Fibroblast of gingiva (primary cell): Measurements from ENCODE around the gene MRPL11.
A peak's percentile ranks its signal among the peaks of the same experiment; 100 is the strongest.
"Not testable (repeated sequence)": the region's sequence is repeated elsewhere in the genome, so short reads cannot be mapped to it uniquely, and the experiment has no call there.

ENCODE experiments used
- DNase-seq: peaks from one replicate; pipeline ENCODE4 v3.0.0-alpha.2; 2011; ENCODE audit warnings: low read depth

MRPL11 gene

DNA sequence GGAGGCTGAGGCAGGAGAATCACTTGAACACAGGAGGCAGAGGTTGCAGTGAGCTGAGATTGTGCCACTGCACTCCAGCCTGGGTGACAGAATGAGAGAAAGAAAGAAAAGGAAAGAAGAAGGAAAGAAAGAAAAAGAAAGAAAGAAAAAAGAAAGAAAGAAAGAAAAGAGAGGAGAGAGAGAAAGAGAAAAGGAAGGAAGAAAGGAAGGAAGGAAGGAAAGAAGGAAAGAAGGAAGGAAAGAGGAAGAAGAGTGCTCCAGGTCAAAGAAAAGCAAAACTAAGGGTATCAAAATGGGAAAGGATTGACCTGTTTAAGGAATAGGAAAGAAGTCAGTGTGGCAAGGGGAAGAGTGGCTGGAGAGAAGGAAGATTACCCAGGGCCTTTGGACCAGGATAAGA lies 7.4 kb downstream of the MRPL11 start:
- DNase-seq, result not testable (repeated sequence)

DNA sequence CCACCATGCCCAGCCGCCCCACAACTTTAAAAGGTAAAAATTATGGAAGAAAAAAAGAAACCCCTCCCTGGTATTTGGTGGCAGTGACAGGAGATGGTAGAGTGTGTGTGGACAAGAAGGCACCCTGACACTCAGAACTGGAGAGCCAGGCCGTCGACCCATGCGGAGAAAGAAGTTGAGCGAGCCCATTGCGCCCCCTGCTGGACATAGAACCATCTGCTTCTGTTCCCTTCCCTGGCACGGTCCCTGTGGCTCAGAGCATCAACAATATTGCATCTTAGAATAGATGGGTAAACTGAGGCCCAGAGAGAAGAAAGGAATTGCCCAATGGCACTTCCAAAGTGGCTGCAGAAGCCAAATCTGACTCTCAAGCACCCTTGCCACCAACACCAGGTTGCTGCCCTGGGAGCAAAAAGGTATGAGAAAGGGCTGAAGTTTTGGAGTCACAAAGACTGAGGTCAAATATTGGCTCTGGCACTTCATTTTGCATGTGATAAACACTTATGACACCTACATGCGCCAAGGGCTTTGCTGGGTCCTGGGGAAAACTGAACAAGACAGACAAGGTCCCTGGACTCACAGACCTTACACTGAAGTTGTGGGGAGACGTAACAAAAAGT lies 8.6 kb downstream of the MRPL11 start:
- DNase-seq, result peak; percentile 63

DNA sequence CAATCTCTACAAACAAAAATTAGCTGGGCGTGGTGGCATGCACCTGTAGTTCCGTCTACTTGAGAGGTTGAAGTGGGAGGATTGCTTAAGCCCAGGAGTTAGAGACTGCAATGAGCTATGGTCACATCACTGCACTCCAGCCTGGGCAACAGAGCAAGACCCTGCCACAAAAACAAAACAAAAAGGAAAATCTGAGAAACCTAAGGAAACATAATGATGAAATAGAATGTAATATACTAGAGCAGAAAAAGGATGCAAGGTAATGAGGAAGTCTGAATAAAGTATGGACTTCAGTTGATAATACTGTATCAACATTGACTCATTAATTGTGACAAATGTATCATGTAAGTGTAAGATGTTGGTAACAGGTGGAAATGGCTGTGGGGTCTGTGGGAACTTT lies 9.7 kb downstream of the MRPL11 start:
- no peak for DNase-seq

DNA sequence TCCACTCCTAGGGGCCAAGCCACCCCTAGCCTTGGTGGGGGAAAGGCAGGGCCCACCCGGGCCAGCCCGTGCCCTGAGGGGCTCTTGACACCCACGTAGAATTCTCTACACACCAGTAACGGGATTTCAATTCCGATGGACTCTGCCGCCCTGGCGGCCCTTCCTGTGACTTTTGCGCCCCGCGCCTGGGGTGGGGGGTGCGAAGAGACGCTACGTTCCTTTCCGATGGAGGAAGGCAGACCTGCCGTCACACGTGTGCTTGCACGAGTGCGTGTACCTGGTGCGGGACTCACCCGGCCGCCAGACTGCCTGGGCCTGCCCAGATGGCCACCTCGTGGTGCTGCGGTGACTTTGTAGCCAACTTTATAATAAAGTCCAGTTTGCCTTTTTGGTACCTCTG lies 12.3 kb downstream of the MRPL11 start:
- DNase-seq, result no peak

DNA sequence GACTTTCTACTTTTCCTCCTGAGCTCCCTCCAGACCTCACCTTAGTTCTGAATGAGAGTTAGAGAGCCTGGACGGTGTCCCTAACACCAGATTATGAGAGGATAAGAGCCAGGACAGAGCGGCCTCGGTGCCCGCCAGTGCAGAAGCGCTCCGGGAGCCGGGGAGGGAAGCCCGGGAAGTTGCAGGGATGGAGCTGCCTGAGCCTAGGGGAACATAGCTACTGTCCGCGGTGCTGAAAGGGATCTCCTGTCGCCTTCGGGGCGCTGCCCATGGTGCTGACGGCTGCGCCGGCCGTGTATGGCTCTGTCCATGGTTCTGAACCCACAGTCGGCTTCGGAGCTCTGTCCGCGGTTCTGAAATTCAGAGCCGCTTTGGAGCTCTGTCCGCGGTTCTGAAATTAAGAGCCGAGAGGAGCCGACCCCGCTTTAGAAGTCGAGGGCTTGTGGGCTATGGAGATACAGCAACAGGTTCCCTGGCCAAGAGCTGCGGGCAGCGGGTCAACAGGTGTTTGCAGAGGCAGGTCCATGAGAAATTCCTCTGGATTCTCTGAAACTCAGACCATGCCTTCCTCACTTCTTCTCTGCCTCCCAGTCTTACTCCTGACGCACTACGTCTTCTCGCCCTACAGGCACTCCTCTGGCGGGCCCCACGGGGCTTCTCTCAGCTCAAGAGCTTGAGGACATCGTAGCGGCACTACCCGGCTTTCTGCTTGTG lies 17.0 kb downstream of the MRPL11 start:
- peak; percentile 79 for DNase-seq

DNA sequence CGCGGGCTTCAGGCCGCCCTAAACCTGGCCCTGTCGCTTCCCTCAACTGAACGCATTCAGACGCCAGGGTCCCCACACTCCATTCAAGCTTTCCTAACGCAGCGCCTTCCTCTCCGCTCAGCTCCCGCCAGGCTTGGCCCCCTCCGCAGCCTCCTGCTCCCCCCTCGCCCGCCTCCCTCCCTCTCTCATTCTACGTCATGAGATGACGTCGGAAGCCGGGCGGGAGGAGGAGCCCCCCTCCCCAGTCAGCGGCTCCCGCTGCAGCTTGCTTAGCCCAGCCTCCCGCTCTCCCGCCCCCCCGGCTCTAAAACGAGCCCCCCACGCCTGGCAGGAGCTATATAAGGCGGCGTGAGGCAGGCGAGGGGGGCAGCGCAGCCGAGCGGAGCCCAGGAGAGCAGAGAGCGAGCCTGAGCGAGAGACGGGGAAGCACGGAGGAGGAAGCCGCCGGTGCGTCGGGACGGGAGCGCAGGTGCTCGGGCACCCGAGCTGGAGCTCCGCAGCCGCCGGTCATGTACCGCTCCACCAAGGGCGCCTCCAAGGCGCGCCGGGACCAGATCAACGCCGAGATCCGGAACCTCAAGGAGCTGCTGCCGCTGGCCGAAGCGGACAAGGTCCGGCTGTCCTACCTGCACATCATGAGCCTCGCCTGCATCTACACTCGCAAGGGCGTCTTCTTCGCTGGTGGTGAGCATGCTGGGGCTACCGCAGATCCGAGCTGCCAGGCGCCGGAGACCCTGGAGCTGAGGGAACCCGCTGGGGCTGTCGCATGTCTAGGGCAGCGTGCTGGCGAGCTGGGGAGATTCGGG lies 17.8 kb downstream of the MRPL11 start, which contains the start of gene NPAS4:
NPAS4 (plus strand) TSS at position 365 of the 806 bp plus-strand sequence; CDS start at position 510, 145 bp downstream.
- no peak for DNase-seq

DNA sequence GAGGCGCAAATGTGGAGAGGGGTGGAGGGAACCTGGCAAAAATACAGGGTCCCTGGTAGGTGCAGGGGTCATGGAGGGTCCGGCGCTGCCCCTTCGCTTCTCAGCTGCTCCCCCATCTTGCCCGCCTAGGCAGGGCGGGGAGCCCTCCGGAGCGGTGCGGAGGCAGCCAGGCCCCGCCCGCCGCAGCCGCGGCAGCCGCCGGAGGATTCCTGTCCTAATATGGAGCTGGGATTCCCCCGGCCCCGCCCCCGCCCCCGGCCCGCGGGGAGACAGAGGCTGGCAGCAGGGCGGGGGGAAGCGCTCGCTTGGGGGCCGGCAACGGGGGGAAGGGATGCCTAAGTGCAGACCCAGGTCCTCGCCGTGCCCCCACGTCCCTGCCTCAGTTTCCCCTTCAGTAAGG lies 18.8 kb downstream of the MRPL11 start:
- no peak for DNase-seq

- no peak for DNase-seq
Observed at GRCh38 chr11:66418986-66419308, 19.7 kb downstream of the MRPL11 start.

GRCh38 chr11:66418168-66418985 lies 20.3 kb downstream of the MRPL11 start:
- DNase-seq, result peak; percentile 95

GRCh38 chr11:66417000-66417399 lies 21.6 kb downstream of the MRPL11 start:
- DNase-seq, result no peak

DNA sequence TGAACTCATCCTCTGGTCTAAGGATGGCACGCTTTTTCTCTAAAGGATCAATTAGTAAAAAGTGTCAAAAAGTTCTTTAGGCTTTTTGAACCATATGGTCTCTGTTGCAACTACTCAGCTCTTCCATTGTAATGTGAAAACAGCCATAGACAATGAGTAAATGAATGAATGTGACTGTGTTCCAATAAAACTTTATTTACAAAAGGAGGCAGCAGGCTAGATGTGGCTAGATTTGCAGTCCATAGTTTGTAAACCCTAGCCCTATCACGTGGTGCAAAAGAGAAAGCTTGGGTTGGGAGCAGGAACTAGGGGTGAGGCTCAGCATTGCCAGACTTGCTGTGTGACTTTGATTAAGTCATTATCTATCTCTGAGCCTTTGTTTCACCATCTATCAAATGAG lies 23.2 kb downstream of the MRPL11 start:
- DNase-seq, result no peak

DNA sequence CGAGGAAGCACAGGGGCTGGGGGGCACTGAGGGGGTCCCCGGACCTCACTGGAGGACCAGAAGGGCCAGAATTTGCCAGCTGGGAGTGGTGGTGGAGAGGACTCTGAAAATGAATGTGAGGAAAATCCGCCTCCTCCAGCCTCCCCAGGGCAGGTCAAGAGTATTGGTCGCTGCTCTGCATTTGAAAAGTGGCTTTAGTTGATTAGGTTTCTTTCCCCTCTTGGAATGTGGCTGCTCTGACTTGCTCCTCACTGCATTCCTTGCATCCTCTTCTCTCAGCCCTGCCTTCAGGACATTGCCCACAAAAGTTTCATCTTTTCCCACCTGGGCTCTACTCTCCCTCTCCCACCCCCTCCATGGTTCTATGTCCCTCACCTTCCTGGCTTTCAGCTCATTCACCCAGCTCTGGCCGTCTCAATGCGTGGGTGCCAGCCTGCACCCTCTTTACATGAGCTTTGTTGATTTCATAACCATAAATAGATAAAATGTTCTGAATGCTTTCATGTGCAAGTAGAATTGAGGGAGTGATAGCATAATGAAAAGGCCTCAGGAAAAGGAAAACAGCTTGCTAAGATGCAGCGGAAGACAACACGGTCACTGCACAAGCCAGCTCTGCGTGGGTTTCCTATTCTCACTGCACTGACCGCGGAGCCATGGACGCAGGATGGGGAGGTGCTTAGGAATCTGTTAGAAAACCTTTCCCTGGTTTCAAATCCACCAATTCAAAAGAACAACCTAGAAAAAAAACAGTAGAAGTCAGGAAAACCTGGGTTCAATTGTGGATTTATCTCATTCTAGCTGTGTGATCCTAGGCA lies 24.3 kb downstream of the MRPL11 start:
- no peak for DNase-seq

DNA sequence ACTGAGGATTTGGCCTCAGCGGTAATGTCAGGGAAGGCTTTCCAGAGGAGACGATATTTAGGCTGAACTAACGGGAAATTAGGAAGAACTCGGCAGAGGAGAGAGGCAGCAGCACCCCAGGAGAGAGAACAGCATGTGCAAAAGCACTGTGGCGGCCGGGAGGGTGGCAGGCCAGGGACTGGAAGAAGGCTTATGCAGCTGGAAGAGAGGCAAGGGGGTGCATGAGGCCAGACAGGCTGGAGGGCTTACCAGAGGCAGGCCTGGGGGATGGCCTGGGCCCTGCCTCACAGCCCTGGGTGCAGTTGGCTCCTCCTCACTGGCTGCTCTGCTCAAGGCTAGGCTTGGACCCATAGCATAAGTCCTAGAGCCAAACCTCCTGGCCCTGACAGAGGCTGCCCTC lies 25.5 kb downstream of the MRPL11 start:
- no peak for DNase-seq

GRCh38 chr11:66412110-66412509 lies 26.5 kb downstream of the MRPL11 start:
- DNase-seq, result no peak

- no peak for DNase-seq
Observed at GRCh38 chr11:66411323-66411722, 27.3 kb downstream of the MRPL11 start.

GRCh38 chr11:66410191-66410590 lies 28.5 kb downstream of the MRPL11 start:
- DNase-seq, result no peak

DNA sequence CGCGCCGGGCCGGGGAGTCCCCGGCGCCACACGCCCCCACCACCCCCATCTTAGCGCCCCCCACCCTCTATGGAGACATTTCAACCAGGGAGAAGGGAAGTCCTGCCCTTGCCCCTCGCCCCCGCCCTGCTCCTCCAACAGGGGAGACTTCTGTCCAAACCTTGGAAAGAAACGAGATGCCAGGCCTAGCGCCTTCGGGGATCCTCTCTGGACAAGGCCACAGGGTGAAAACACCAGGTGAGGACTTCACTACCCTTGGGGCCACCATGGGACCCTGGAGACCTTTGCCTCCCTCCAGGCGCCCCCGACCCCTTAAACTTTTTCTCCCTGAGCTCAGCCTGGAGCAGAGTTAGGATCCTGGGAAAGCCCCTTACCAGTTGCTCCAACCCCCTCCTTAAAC lies 29.4 kb downstream of the MRPL11 start:
- no peak for DNase-seq

DNA sequence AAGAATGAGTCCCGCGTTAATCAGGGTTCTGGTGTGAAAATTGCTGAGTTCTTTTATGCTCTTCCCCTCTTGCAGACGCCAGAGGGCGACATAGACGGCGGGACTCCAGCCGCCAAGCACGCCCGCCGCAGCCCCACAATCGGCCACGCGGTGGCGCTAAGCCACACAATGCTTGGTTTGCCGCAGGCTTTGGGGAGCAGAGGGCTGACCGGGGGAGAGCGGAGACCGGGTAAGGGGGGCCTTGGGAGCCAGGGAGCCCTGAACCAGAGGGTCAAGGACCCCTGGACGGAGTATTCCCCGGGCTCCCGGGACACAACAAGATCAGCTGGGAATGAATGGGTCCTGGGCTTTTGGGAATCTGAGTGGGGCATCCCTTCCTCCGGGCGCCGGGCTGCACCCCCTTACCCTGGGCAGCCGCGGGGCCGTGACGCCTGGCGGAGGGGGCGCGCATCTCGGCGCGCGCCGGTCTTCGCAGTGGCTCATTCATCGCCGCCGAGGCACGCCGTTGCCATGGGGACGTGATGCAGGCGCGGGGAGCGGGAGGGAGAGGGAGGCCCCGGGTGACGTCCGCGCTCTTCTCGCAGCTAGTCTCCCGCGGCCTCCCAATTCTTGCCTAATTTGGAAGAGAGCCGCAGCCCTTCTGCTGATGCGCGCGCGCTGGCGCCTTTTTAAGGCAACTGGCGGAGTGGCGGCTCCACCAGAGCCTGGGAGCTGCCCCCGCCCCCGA lies 30.0 kb downstream of the MRPL11 start:
- DNase-seq, result peak; percentile 92

DNA sequence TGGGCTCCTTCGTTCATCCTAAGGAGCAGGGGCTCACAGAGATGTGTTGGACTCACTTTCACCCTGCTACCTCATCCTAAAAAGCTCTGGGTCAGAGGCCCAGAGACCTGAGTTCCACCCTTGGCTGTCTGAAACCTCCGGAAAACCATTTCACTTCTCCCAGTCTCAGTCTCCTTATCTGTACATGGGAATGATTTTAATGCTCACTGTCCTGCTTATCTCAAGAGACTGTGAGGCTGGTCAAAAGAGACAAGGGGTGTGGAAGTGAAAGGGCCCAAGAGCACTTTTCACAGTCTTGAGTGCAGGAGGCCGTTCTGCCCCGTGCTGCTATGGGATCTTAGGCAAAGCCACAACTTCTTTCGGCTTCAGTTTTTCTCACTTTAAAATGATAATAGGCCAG lies 31.0 kb downstream of the MRPL11 start:
- no peak for DNase-seq

DNA sequence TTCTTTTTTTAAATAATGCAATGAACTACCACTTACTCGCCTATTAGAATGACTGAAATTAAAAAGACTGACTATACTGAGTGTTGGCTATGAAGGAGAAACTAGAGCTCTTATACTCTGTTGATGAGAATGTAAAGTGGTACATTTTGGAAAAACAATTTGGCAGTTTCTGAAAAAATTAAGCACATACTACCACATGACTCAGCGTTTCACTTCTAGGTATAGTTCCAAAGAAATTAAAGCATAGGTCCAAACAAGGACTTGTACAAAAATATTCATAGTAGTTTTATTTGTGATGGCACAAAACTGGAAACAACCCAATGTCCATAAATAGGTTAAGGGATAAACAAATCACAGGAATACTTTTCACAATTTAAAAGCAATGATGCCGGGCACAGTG lies 44.7 kb downstream of the MRPL11 start:
- DNase-seq, result no peak

GRCh38 chr11:66391322-66391721 lies 47.3 kb downstream of the MRPL11 start:
- DNase-seq, result no peak
